Neural crest cell (in vitro differentiated cells): Measurements from ENCODE around the gene SLC1A4. TPM values are rescaled to one million over a fixed set of nuclear protein-coding genes. Genes with fewer than 3 reads are reported as not detected.

Experiments
- DNase-seq: peaks from one replicate; pipeline ENCODE4 v3.0.0; 2021; ENCODE audit warnings: low read depth, mixed read lengths, low spot score
- H3K27ac Mint-ChIP-seq: one replicate; pipeline ENCODE4 v1.8.0; 2021; ENCODE audit warnings: mild to moderate bottlenecking, mixed read lengths; ENCODE audit not compliant: unreplicated experiment
- H3K27me3 Mint-ChIP-seq: 2 replicates; pipeline ENCODE4 v1.8.0; 2021; ENCODE audit warnings: low read depth, mild to moderate bottlenecking, mixed read lengths
- H3K36me3 Mint-ChIP-seq: 2 replicates; pipeline ENCODE4 v1.8.0; 2021; ENCODE audit warnings: low read depth, mild to moderate bottlenecking, mixed read lengths
- H3K4me1 Mint-ChIP-seq: 2 replicates; pipeline ENCODE4 v1.8.0; 2021; ENCODE audit warnings: mixed read lengths
- H3K4me3 Mint-ChIP-seq: one replicate; pipeline ENCODE4 v1.8.0; 2021; ENCODE audit warnings: mild to moderate bottlenecking, mixed read lengths
- H3K9me3 Mint-ChIP-seq: 2 replicates; pipeline ENCODE4 v1.8.0; 2021; ENCODE audit warnings: mixed read lengths
- CTCF ChIP-seq: fragments of 200-600 bp; sonication (generic); conservative IDR thresholded peaks from 2 replicates; pipeline ENCODE4 v1.5.0; 2021; ENCODE audit warnings: antibody characterized with exemption, mild to moderate bottlenecking
- total RNA-seq: library from RNA; stranded (reverse); gene quantifications from 2 replicates; pipeline ENCODE4 v1.2.1, GENCODE V29; 2021

Gene SLC1A4
- total RNA-seq, 1 donor from 2014 or later: 26.8 TPM

GRCh38 chr2:65053199-65053598 is 64.0 kb downstream of the SLC1A4 start:
- Mint-ChIP-seq H3K4me3 (peak overlapping the region; percentile 44), H3K27ac (no peak overlapping the region), H3K27me3 (no peaks in the 10 kb centered on the region)

GRCh38 chr2:65054749-65055421 is 65.7 kb downstream of the SLC1A4 start:
- Mint-ChIP-seq H3K27me3 (no peaks in the 10 kb centered on the region), H3K9me3 (peaks cover 2% of the 10 kb centered on the region), H3K36me3 (peaks cover 3% of the 10 kb centered on the region), H3K4me1 (peaks cover 40% of the 10 kb centered on the region), H3K27ac (no peak overlapping the region), H3K4me3 (peak overlapping the region; percentile 98)
- no peak for DNase-seq
- TF ChIP-seq CTCF: no peak

More at GRCh38 chr2:65053199-65053598, 64.0 kb downstream of the SLC1A4 start:
- peaks cover 26% of the 10 kb centered on the region for H3K4me1 Mint-ChIP-seq
- no peak for DNase-seq
- peaks cover 2% of the 10 kb centered on the region for H3K9me3 Mint-ChIP-seq
- TF ChIP-seq CTCF: no peak
- H3K36me3 Mint-ChIP-seq: peaks cover 3% of the 10 kb centered on the region

- H3K36me3 Mint-ChIP-seq: peaks cover 3% of the 10 kb centered on the region
- TF ChIP-seq CTCF: no peak
- H3K27me3 Mint-ChIP-seq: no peaks in the 10 kb centered on the region
- peaks cover 2% of the 10 kb centered on the region for H3K9me3 Mint-ChIP-seq
- peak overlapping the region; percentile 97 for H3K27ac Mint-ChIP-seq
- H3K4me3 Mint-ChIP-seq: peak overlapping the region; percentile 98
- peaks cover 42% of the 10 kb centered on the region for H3K4me1 Mint-ChIP-seq
- DNase-seq: no peak
Measured at GRCh38 chr2:65055422-65056214, 66.4 kb downstream of the SLC1A4 start.

GRCh38 chr2:65056215-65057053 is 67.2 kb downstream of the SLC1A4 start, which contains the start of gene CEP68:
Gene CEP68, plus strand, starts transcription at chr2:65056416. Its CDS starts 13,029 bp downstream, at chr2:65069445.
- no peaks in the 10 kb centered on the region for H3K9me3 Mint-ChIP-seq
- H3K4me1 Mint-ChIP-seq: peaks cover 46% of the 10 kb centered on the region
- peak within 1 kb of the TSS; percentile 97 for H3K27ac Mint-ChIP-seq
- no peaks in the 10 kb centered on the region for H3K36me3 Mint-ChIP-seq
- H3K4me3 Mint-ChIP-seq: peak within 1 kb of the TSS; percentile 98
- no peak for TF ChIP-seq CTCF
- DNase-seq: peak; percentile 95
- no peaks in the 10 kb centered on the region for H3K27me3 Mint-ChIP-seq

- Mint-ChIP-seq H3K9me3 (no peaks in the 10 kb centered on the region), H3K27ac (peak overlapping the region; percentile 76), H3K4me1 (peaks cover 51% of the 10 kb centered on the region), H3K36me3 (no peaks in the 10 kb centered on the region), H3K27me3 (no peaks in the 10 kb centered on the region), H3K4me3 (peak overlapping the region; percentile 88)
- no peak for DNase-seq
- TF ChIP-seq CTCF: no peak
Measured at GRCh38 chr2:65057054-65057375, 67.8 kb downstream of the SLC1A4 start.
